Medulla oblongata (tissue), 1 donor: ENCODE data around the gene PLIN4.
A peak's percentile ranks its signal among the peaks of the same experiment; 100 is the strongest.

Experiments used
- DNase-seq: peaks from one replicate; pipeline ENCODE4 v3.0.0-alpha.2; 2015; ENCODE audit errors: extremely low spot score

Gene PLIN4

GRCh38 chr19:4506449-4507149, 11.7 kb downstream of the PLIN4 start:
- DNase-seq, result no peak

DNA sequence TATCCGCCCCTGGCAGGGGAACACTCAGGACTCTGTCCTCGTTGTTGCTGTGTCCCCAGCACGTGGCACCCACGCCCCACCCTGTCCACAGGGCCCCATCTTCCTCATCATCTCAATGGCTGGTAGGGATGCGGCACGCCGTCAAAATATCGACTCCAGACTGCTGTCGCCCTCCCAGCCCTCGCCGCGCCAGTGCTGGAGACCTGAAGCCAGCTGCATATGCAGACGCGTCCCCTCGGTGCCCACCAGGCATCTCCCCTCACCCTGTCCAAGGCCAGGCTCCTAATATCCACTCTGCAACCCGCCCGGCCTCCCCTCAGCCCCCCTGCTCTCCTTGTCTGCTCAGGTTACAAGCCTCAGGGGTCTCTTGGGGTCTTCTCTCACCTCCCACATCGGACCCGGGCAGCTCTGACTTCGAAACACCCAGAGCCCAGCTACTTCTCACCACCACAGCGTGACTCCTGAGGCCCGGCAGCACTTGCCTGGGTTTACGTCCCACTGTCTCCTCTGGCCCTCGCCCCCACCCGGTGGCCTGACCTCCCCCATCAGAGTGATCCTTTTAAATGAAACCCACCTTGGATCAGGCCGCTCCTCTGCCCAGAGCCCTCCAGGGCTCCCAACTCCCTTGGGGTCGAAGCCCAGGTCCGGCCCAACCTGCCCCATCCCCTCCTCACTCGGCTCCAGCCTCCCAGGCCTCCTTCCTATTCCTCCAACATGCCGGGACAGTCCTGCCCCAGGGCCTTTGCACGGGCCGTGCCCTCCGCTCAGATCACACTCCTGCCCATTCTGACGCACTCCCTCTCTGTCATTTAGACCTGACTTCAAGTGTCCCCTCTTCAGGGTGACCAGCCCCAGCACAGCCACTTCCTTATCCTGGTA, 12.5 kb downstream of the PLIN4 start:
- DNase-seq, result no peak

GRCh38 chr19:4504891-4505569, 13.3 kb downstream of the PLIN4 start:
- DNase-seq, result no peak

- peak; percentile 45 for DNase-seq
Measured at GRCh38 chr19:4504297-4504701, 14.0 kb downstream of the PLIN4 start.

- DNase-seq, result no peak
Measured at GRCh38 chr19:4503825-4504170, 14.5 kb downstream of the PLIN4 start.

DNA sequence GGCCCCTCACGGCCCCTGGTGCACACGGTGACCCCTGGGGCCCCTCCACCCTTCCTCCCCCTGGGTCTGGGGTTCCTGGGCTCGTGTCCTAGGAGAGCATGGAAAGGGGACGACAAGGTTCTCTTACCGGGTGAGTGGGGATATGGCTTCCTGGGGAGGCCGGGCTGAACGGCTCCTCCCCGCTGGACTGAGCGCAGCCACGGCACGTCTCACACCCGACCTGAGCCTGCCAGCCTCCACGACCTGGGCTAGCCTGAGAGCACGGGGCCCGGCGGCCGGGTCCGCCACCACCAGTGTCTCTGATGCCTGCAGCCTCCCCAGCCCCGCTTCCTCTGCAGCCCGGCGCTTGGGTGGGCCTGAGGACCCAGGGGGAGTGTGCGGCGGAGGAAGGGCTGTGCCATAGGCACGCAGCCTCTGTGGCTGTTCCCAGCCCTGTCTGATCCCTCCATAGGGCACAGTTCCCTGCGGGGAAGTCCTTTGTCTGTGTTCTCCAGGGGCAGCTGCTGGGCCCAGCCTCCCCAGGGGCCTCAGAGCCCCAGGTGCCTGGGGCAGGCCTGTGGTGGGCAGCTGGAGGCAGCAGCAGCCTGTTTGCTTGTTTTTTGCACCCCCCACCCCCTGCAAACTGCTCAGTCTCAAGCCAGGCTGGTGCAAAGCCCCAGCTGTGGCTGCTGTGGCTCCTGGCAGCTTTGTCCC, 15.0 kb downstream of the PLIN4 start:
- no peak for DNase-seq

GRCh38 chr19:4502282-4503131, 15.8 kb downstream of the PLIN4 start:
- no peak for DNase-seq

DNA sequence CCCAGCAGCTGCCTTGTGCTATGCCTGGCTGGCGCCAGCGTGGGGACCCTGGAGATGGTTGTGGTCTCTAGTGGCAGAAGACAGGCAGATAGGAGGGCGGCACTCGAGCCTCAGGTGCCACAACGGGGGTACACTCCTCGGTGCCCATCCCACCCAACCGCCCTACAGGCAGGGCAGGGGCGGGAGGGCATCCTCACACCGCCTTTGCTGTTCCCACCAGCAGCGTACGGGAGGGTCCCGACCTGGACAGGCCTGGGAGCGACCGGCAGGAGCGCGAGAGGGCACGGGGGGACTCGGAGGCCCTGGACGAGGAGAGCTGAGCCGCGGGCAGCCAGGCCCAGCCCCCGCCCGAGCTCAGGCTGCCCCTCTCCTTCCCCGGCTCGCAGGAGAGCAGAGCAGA, 16.6 kb downstream of the PLIN4 start:
- DNase-seq, result no peak

DNA sequence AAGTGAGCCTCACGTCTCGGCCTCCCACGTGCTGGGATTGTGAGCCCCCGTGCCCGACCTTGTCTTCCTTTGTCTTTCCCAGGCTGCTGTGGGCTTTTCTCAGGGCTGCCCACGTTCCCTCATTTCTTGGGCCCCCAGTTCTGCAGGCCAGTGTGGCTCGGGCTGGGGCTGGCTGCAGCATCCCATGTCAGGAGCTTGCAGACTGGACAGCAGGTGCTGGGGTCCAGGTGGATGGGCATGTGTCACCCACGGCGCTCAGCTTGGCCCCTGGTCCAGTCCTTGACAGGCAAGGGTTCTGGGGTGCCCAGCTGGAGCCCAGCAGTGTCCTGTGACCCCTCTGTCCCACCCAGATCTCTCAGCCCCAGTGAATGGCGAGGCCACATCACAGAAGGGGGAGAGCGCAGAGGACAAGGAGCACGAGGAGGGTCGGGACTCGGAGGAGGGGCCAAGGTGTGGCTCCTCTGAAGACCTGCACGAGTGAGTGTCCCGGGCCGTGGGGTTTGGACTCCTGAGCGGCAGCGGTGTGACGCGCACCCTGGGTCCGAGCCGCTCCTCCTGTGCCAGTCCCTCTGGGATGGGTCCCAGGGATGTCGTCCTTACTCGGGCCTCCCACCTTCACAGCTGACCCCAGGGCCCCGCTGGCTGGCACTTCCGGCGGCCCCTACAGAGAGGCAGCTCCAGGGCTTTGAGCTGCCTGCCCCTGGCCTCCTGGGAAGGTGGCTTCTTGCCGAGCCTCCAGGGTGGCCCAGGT, 17.3 kb downstream of the PLIN4 start:
- DNase-seq, result no peak

GRCh38 chr19:4499855-4500254, 18.4 kb downstream of the PLIN4 start:
- no peak for DNase-seq

DNA sequence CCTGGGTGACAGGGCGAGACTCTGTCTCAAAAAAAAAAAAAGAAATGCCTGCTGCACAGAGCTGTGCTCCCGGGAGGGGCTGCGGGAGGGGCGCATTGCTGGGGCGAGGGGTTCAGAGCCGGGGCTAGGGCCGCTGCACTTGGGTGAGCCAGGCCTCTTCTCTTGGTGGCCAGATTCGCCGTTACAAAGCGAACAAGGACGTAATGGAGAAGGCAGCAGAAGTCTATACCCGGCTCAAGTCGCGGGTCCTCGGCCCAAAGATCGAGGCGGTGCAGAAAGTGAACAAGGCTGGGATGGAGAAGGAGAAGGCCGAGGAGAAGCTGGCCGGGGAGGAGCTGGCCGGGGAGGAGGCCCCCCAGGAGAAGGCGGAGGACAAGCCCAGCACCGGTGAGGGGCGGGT, 19.0 kb downstream of the PLIN4 start:
- DNase-seq, result no peak

DNA sequence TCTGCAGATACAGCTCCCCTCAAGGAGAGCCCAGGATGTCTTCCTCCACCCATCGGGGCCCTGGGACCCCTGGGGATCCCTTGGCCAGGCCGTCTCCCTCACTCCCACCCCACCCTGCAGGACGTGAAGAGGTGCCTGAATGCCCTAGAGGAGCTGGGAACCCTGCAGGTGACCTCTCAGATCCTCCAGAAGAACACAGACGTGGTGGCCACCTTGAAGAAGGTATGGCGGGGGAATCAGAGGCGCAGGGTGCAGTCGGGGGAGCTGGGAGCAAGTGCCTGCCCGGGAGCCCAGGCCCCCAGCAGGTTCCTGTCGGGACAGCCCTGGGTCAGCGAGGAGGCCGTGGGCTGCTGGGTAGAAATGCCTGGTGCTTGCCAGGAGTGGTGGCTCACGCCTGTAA, 19.6 kb downstream of the PLIN4 start:
- DNase-seq, result no peak

- DNase-seq, result no peak
Measured at GRCh38 chr19:4497770-4498389, 20.4 kb downstream of the PLIN4 start.

DNA sequence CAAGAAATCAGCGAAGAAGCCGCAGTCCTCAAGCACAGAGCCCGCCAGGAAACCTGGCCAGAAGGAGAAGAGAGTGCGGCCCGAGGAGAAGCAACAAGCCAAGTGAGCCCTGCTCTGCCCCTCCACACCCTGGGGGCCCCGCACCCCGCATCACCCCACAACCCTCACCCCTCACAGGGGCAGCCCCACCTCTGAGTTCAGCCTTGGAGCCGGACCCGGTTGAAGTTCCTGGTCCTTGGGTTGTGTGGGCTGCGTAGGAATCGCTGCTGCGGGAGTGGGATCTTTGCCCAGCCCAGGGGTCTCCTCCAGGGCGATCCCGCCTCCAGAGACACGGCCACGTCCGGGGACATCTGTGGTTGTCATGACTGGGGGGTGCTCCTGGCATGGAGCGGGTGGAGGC, 22.0 kb downstream of the PLIN4 start:
- DNase-seq, result no peak

DNA sequence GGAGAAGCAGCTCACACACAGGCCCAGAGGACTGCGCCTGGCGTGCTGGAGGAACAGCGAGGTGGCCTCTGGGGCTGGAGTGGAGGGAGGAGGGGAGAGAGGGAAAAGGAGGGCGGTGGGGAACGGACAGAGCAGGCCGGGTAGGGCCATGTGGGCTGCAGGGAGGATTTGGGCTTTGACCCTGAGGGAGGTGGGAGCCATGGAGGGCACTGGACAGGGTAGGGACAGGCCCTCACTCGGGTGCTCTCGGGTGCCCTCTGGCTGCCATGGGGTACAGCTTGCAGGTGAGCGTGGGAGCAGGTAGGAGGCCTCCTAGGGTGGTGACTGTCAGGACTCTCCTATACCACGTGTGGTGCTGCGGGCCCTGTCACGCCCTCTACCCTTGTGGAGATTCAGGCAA, 22.8 kb downstream of the PLIN4 start:
- no peak for DNase-seq

GRCh38 chr19:4494691-4495064, 23.6 kb downstream of the PLIN4 start:
- no peak for DNase-seq

GRCh38 chr19:4493929-4494690, 24.2 kb downstream of the PLIN4 start:
- no peak for DNase-seq

DNA sequence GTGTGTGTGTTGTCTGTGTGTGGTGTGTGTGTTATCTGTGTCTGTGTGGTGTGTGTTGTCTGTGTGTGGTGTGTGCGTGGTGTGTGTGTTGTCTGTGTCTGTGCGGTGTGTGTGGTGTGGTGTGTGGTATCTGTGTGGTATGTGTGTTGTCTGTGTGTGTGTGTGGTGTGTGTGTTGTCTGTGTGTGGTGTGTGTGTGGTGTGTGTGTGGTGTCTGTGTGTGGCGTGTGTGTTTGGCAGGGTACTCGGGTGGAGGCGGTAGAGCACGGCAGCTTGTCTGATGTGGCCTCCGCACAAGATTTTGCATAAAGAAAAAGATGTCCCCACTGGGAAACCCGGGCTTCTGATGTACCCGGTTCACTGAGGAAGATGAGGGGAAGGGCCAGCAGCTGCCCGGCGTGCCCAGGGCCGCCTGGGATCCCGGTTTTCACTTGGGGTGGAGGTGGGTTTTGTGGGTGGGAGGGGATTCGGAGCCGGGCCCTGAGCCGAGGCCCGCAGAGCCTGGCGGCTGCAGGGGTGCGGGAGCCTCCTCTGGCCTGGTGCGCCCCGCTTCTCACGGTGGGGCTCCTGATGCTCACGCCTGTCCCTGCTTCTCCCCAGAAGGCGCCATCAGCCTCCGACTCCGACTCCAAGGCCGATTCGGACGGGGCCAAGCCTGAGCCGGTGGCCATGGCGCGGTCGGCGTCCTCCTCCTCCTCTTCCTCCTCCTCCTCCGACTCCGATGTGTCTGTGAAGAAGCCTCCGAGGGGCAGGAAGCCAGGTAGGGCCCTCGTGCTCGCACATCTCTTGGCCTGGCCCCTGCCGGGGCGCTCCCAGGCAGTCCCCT, 25.0 kb downstream of the PLIN4 start:
- DNase-seq, result no peak
